ENCODE measurements around the gene CNNM4.

GRCh38 chr2:96859681-96860064 lies 99.0 kb downstream of the CNNM4 start:
- TF ChIP-seq GATA3 (IDR thresholded peaks at IDR 0.05; ENCODE audit: low read depth, low read length), result no peak
- TF ChIP-seq GATA2 (IDR thresholded peaks at IDR 0.05; ENCODE audit: low read depth, low read length), result no peak

Data from SH-SY5Y (cell line).